Choroid plexus epithelial cell (primary cell): ENCODE data around the gene MCC.
A peak's percentile ranks its signal among the peaks of the same experiment; 100 is the strongest.

Experiments used
- DNase-seq: peaks from one replicate; pipeline ENCODE4 v3.0.0-alpha.2; 2010; ENCODE audit warnings: low read depth
- H3K4me3 ChIP-seq: 2 replicates; pipeline ENCODE4 v1.5.1; 2011; ENCODE audit warnings: low read depth, mild to moderate bottlenecking, control low read depth, low read length, moderate library complexity
- CTCF ChIP-seq: conservative IDR thresholded peaks from 2 replicates; pipeline ENCODE4 v1.5.1; 2011; ENCODE audit warnings: low read depth, mild to moderate bottlenecking, control low read depth, inconsistent platforms, low read length, moderate library complexity

MCC gene

GRCh38 chr5:113022661-113023060 is 465.6 kb downstream of the MCC start:
- no peak overlapping the region for H3K4me3 ChIP-seq
- DNase-seq: peak; percentile 66
- TF ChIP-seq CTCF: no peak

DNA sequence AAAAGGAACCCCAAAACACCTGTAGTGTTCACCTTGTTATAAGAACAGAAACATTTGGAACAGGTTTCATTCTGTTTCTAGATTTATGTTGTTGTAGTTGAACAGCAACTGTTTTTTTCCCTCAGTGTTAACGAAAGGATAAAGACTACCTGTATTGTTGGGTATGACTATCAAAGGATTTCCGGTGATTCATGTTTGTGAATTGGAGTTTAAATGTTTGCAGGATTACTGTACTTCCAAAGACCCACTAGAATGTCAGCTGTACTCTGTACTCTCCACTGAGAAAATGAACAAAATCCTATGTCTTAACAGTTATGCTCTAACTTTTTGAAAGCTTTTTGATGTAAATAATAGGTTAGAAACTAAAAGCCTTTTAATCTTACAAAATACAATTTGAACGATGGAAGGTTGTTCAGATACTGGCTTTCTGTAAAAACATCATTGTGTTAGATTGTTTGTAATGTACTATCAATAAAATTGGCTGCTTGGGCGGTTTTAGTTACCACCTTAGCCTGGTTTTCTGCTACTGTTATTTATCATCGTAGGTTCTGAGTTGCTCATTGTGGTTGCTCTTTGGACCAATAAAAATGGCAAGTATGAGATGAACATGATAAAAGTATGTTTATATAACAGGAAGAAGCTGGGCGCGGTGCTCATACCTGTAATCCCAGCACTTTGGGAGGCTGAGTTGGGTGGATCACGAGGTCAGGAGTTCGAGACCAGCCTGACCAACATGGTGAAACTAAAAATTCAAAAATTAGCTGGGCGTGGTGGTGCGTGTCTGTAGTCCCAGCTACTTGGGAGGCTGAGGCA is 467.6 kb downstream of the MCC start:
- peak; percentile 82 for DNase-seq
- no peak overlapping the region for H3K4me3 ChIP-seq
- TF ChIP-seq CTCF: no peak

GRCh38 chr5:113017881-113018635 is 470.2 kb downstream of the MCC start:
- no peak overlapping the region for H3K4me3 ChIP-seq
- DNase-seq: peak; percentile 77
- no peak for TF ChIP-seq CTCF

DNA sequence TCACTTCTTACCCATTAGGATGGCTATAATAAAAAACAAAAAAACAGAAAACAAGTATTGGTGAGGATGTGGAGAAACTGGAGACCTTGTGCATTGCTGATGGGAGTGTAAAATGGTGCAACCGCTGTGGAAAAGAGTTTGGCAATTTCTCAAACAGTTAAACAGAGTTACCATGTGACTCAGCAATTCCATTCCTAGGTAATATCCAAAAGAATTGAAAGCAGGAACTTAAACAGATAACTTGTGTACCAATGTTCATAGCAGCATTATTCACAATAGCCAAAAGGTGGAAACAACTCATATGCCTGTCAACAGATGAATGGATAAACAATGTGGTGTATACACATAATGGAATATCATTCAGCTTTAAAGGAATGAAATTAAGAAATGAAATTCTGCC is 482.8 kb downstream of the MCC start:
- peak; percentile 35 for DNase-seq
- no peak overlapping the region for H3K4me3 ChIP-seq
- no peak for TF ChIP-seq CTCF

- TF ChIP-seq CTCF: no peak
- H3K4me3 ChIP-seq: no peak overlapping the region
- DNase-seq: no peak
Observed at GRCh38 chr5:113003763-113004162, 484.5 kb downstream of the MCC start.

- no peak overlapping the region for H3K4me3 ChIP-seq
- no peak for TF ChIP-seq CTCF
Observed at GRCh38 chr5:113002423-113002822, 485.8 kb downstream of the MCC start.

More at GRCh38 chr5:113002423-113002822, 485.8 kb downstream of the MCC start:
- DNase-seq: no peak
